H1 (cell line): Measurements from ENCODE around the gene SOCS3. TPM values are rescaled to one million over a fixed set of nuclear protein-coding genes. Genes with fewer than 3 reads are reported as not detected.

Experiments used
- CTCF ChIA-PET: fragments of 300-600 bp; sonication (Branson Sonifier 250); formaldehyde crosslinking; loops from one replicate; lab custom pipeline; 2021; ENCODE audit not compliant: partially characterized antibody; lab: Charles Lee
- POLR2A ChIA-PET: fragments of 300-600 bp; sonication (Branson Sonifier 250); formaldehyde crosslinking; loops from one replicate; lab custom pipeline; 2021; ENCODE audit warnings: inconsistent platforms; ENCODE audit not compliant: partially characterized antibody; lab: Charles Lee
- DNase-seq, 2 experiments: peaks; one replicate each; pipeline versions ENCODE4 v3.0.0 to v3.0.0-alpha.2; 2010 to 2022; ENCODE audit warnings: low spot score in 2 of 2, low read depth in 1 of 2, mixed read lengths in 1 of 2
- FAIRE-seq: peaks from 2 replicates; lab custom pipeline; 2011; peaks lifted over from hg19 to GRCh38; lab: Jason Lieb, UNC
- H2AFZ ChIP-seq: 2 replicates; pipeline ENCODE4 v1.8.1; 2012; ENCODE audit warnings: low read length, inconsistent platforms
- H2AK5ac ChIP-seq: 2 replicates; pipeline ENCODE4 v1.6.1; 2013; ENCODE audit warnings: low read depth, low read length
- H2BK120ac ChIP-seq: replicated peaks from 2 replicates; pipeline ENCODE3; 2013; ENCODE audit warnings: low read depth, low read length, inconsistent platforms
- H2BK12ac ChIP-seq: 2 replicates; pipeline ENCODE4 v1.6.1; 2013; ENCODE audit warnings: low read depth, low read length
- H2BK15ac ChIP-seq: 2 replicates; pipeline ENCODE4 v1.6.1; 2013; ENCODE audit warnings: low read length
- H2BK20ac ChIP-seq: 2 replicates; pipeline ENCODE4 v1.6.1; 2013; ENCODE audit warnings: low read length
- H2BK5ac ChIP-seq: 2 replicates; pipeline ENCODE4 v1.6.1; 2013; ENCODE audit warnings: low read depth, low read length
- H3K14ac ChIP-seq: 2 replicates; pipeline ENCODE4 v1.6.1; 2013; ENCODE audit warnings: inconsistent platforms; ENCODE audit not compliant: insufficient read length
- H3K18ac ChIP-seq: 2 replicates; pipeline ENCODE4 v1.6.1; 2013; ENCODE audit warnings: low read length; ENCODE audit errors: extremely low read depth
- H3K23ac ChIP-seq: 2 replicates; pipeline ENCODE4 v1.6.1; 2013; ENCODE audit warnings: inconsistent platforms; ENCODE audit not compliant: insufficient read length
- H3K23me2 ChIP-seq: 2 replicates; pipeline ENCODE4 v1.6.1; 2013; ENCODE audit warnings: low read depth, low read length
- H3K27ac ChIP-seq: 2 replicates; pipeline ENCODE4 v1.6.1; 2011; ENCODE audit warnings: low read depth, low read length, inconsistent platforms
- H3K27me3 ChIP-seq, 4 experiments: replicated peaks in 1 of 4; 1 replicate in 1 of 4; 2 replicates in 3 of 4; pipeline versions ENCODE4 v1.6.1 to v1.8.1; 2011 to 2013; ENCODE audit warnings: low read length in 3 of 4, mild to moderate bottlenecking in 3 of 4, inconsistent platforms in 2 of 4, mixed read lengths in 2 of 4, moderate library complexity in 1 of 4; ENCODE audit not compliant: control insufficient read depth in 3 of 4, insufficient read depth in 3 of 4; ENCODE audit errors: extremely low read depth in 1 of 4
- H3K36me3 ChIP-seq, 4 experiments: 2 replicates each; pipeline versions ENCODE4 v1.6.1 to v1.8.1; 2011 to 2013; ENCODE audit warnings: mild to moderate bottlenecking in 4 of 4, low read length in 3 of 4, moderate library complexity in 2 of 4, control low read depth in 1 of 4, inconsistent platforms in 1 of 4; ENCODE audit not compliant: insufficient read depth in 4 of 4, control insufficient read depth in 2 of 4
- H3K4ac ChIP-seq: replicated peaks from 2 replicates; pipeline ENCODE3; 2013; ENCODE audit warnings: low read length, low read depth, mixed read lengths, inconsistent platforms; ENCODE audit not compliant: insufficient read length
- H3K4me1 ChIP-seq, 4 experiments: replicated peaks in 1 of 4; 1 replicate in 1 of 4; 2 replicates in 3 of 4; pipeline versions ENCODE4 v1.6.1 to v1.8.1; 2011 to 2013; ENCODE audit warnings: low read length in 3 of 4, inconsistent platforms in 2 of 4, mixed read lengths in 1 of 4; ENCODE audit not compliant: insufficient read depth in 4 of 4, control insufficient read depth in 3 of 4
- H3K4me2 ChIP-seq, 2 experiments: 2 replicates each; pipeline versions ENCODE4 v1.6.1 to v1.8.1; 2011 to 2013; ENCODE audit warnings: low read depth in 2 of 2, low read length in 2 of 2, control low read depth in 1 of 2, inconsistent platforms in 1 of 2, mild to moderate bottlenecking in 1 of 2; ENCODE audit not compliant: insufficient read depth in 1 of 2
- H3K4me3 ChIP-seq, 4 experiments: fragments of 200-600, 300-600 bp in 1 of 4; sonication (generic), shearing (Covaris generic), sonication (Bioruptor Twin) in 1 of 4; 2 replicates each; pipeline versions ENCODE4 v1.5.1 to v1.8.1; 2011 to 2016; ENCODE audit warnings: low read length in 4 of 4, low read depth in 3 of 4, control low read depth in 2 of 4, inconsistent platforms in 2 of 4, mild to moderate bottlenecking in 2 of 4, mixed read lengths in 1 of 4, moderate library complexity in 1 of 4; ENCODE audit not compliant: insufficient read depth in 2 of 4; ENCODE audit errors: extremely low read depth in 1 of 4
- H3K56ac ChIP-seq: replicated peaks from 2 replicates; pipeline ENCODE3; 2013; ENCODE audit warnings: low read depth, mild to moderate bottlenecking, mixed read lengths, low read length, inconsistent platforms; ENCODE audit not compliant: insufficient read length
- H3K79me1 ChIP-seq: 2 replicates; pipeline ENCODE4 v1.6.1; 2013; ENCODE audit warnings: low read depth, low read length, control low read depth
- H3K79me2 ChIP-seq, 2 experiments: 2 replicates each; pipeline versions ENCODE4 v1.6.1 to v1.8.1; 2012 to 2013; ENCODE audit warnings: low read length in 2 of 2, mild to moderate bottlenecking in 2 of 2, inconsistent platforms in 1 of 2; ENCODE audit not compliant: insufficient read depth in 2 of 2, control insufficient read depth in 1 of 2
- H3K9ac ChIP-seq, 4 experiments: replicated peaks in 1 of 4; 1 replicate in 1 of 4; 2 replicates in 3 of 4; pipeline versions ENCODE4 v1.6.1 to v1.8.1; 2011 to 2013; ENCODE audit warnings: low read depth in 3 of 4, low read length in 3 of 4, control low read depth in 2 of 4, mild to moderate bottlenecking in 2 of 4, moderate library complexity in 2 of 4, inconsistent platforms in 1 of 4; ENCODE audit errors: extremely low read depth in 1 of 4
- H3K9me3 ChIP-seq, 2 experiments: 2 replicates each; pipeline versions ENCODE4 v1.6.1 to v1.8.1; 2012 to 2013; ENCODE audit warnings: mild to moderate bottlenecking in 2 of 2, moderate library complexity in 2 of 2, control low read depth in 1 of 2, inconsistent platforms in 1 of 2, low read depth in 1 of 2, low read length in 1 of 2, mixed read lengths in 1 of 2; ENCODE audit not compliant: insufficient read depth in 2 of 2
- H4K20me1 ChIP-seq, 2 experiments: replicated peaks in 1 of 2; 2 replicates each; pipeline versions ENCODE3 to v1.8.1; 2011 to 2013; ENCODE audit warnings: inconsistent platforms in 2 of 2, low read length in 2 of 2, mild to moderate bottlenecking in 1 of 2; ENCODE audit not compliant: insufficient read depth in 2 of 2, control insufficient read depth in 1 of 2
- H4K5ac ChIP-seq: 2 replicates; pipeline ENCODE4 v1.6.1; 2013; ENCODE audit warnings: low read length, low read depth, mixed read lengths, inconsistent platforms; ENCODE audit not compliant: insufficient read length
- H4K8ac ChIP-seq: 2 replicates; pipeline ENCODE4 v1.8.0; 2013; ENCODE audit warnings: mild to moderate bottlenecking, moderate library complexity, low read length, inconsistent platforms; ENCODE audit not compliant: insufficient read depth; ENCODE audit errors: extremely low read depth
- H4K91ac ChIP-seq: replicated peaks from 2 replicates; pipeline ENCODE3; 2013; ENCODE audit warnings: low read length, mixed read lengths, inconsistent platforms; ENCODE audit not compliant: insufficient read length
- BCL11A ChIP-seq, 2 experiments: IDR thresholded peaks; one replicate each; pipeline ENCODE4 v1.6.1; 2011; ENCODE audit warnings: low read depth in 2 of 2, low read length in 2 of 2, mild to moderate bottlenecking in 2 of 2
- CREB1 ChIP-seq: IDR thresholded peaks from 2 replicates; pipeline ENCODE4 v1.6.1; 2012; ENCODE audit warnings: inconsistent platforms
- GABPA ChIP-seq: IDR thresholded peaks from 2 replicates; pipeline ENCODE4 v1.6.1; 2011; ENCODE audit warnings: mild to moderate bottlenecking, low read length, moderate library complexity, borderline replicate concordance; ENCODE audit not compliant: insufficient read depth
- GTF2F1 ChIP-seq: IDR thresholded peaks from 2 replicates; pipeline ENCODE4 v1.6.1; 2012; ENCODE audit warnings: low read depth, low read length, improper control_type of control experiment, borderline replicate concordance
- HDAC2 ChIP-seq, 2 experiments: fragments of 300-600 bp in 1 of 2; sonication (generic) in 1 of 2; IDR thresholded peaks; 2 replicates each; pipeline ENCODE4 v1.6.1; 2011 to 2012; ENCODE audit warnings: low read depth in 2 of 2, low read length in 2 of 2, mild to moderate bottlenecking in 2 of 2, moderate library complexity in 2 of 2, borderline replicate concordance in 1 of 2, inconsistent platforms in 1 of 2
- RBBP5 ChIP-seq: IDR thresholded peaks from 2 replicates; pipeline ENCODE4 v1.7.1; 2012; ENCODE audit warnings: low read depth, mild to moderate bottlenecking, inconsistent platforms, low read length, moderate library complexity, borderline replicate concordance
- RFX5 ChIP-seq: IDR thresholded peaks from 2 replicates; pipeline ENCODE4 v1.6.1; 2011; ENCODE audit warnings: low read depth, low read length, improper control_type of control experiment, borderline replicate concordance
- SAP30 ChIP-seq: fragments of 300-600 bp; sonication (generic); IDR thresholded peaks from 2 replicates; pipeline ENCODE4 v1.7.1; 2012; ENCODE audit warnings: low read length, moderate library complexity, mild to moderate bottlenecking, inconsistent platforms; ENCODE audit not compliant: insufficient read depth, insufficient replicate concordance
- SP1 ChIP-seq: IDR thresholded peaks from 2 replicates; pipeline ENCODE4 v1.6.1; 2011; ENCODE audit warnings: low read depth, low read length
- SP4 ChIP-seq: IDR thresholded peaks from 2 replicates; pipeline ENCODE4 v1.6.1; 2012; ENCODE audit warnings: low read length, inconsistent platforms
- SUZ12 ChIP-seq: fragments of 200-600 bp; sonication (generic); IDR thresholded peaks from 2 replicates; pipeline ENCODE4 v1.6.1; 2012; ENCODE audit warnings: mild to moderate bottlenecking, inconsistent platforms, low read length, moderate library complexity, mixed read lengths
- TAF1 ChIP-seq: IDR thresholded peaks from 2 replicates; pipeline ENCODE4 v1.6.1; 2011; ENCODE audit warnings: mild to moderate bottlenecking, low read depth, low read length
- WGBS, 2 experiments: shearing (Covaris generic) in 1 of 2; methylation state at CpG; one replicate each; pipeline versions ENCODE4 v1.1.6 to v1.1.7; 2013 to 2015; ENCODE audit warnings: low lambda C conversion rate in 2 of 2, mixed read lengths in 2 of 2, inconsistent platforms in 1 of 2, low coverage in 1 of 2, missing lambda C conversion rate in 1 of 2; ENCODE audit not compliant: insufficient replicate concordance in 2 of 2, insufficient coverage in 1 of 2, insufficient read length in 1 of 2; ENCODE audit errors: extremely low coverage in 1 of 2, missing lambda C conversion rate in 1 of 2; 5-methylcytosine and 5-hydroxymethylcytosine counted together
- polyA plus RNA-seq, 7 experiments: library from polyadenylated mRNA; depleted of rRNA in 3 of 7; stranded (reverse) in 5 of 7; unstranded in 2 of 7; fragments of >200 nt in 5 of 7; fragments of 200-250 nt in 2 of 7; gene quantifications; 1 replicate in 5 of 7; 2 replicates in 1 of 7; 4 replicates in 1 of 7; pipeline versions ENCODE4 v1.2.1 to v1.2.3, GENCODE V29; 2011 to 2013; ENCODE audit warnings: missing spikeins in 2 of 7, mixed read lengths in 2 of 7
- total RNA-seq: library from RNA; stranded (reverse); fragmentation: NEBNext Ultra II Directional; extraction: Animal tissue kit (Norgen Biotek cat#: 25700); gene quantifications from 2 replicates; pipeline ENCODE4 v1.2.1, GENCODE V29; 2021

The SOCS3 gene
- total and polyA plus RNA-seq, 2 of the 8 experiments (the other 6 are each of a cell fraction or from before 2014, with no cell fraction given) = 10.1 to 47.9 TPM

DNA sequence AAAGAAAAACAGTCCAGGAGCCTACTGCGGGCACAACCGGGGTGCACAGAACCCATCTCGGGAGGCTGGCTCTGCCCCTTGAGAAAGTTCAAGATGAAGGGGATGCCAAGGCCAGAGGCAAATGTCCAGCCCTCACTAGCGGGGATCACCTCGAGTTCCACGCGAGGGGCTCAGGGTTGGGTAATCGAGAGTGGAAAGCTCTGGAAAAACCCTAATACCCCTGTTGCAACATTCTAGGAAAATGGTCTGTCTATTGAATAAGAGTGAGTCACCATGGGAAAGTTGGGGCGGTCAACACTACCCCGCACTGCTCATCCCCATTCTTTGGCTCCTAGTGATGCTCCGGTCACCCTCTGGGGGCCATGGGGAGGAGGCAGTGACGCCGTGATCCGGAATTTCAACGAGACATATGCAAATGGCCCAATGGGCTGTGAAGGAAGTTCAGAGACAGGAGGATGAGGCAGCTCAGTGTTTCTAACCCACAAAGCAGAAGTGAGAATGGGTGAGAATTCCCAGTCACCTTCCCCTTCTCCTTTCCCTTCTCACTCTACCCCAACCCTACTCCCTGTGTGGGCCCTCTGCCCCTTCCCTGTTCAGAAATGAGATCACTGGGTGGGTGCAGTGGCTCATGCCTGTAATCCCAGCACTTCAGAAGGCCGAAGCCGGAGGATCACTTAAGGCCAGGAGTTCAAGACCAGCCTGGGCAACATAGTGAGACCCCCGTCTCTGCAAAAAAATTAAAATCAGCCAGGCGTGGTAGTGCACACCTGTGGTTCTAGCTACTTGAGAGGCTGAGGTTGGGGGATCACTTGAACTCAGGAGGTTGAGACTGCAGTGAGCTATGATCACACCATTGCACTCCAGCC, 22.4 kb downstream of the SOCS3 start:
- H3K18ac ChIP-seq = peak overlapping the region; percentile 48; the same call in 1 of the 2 replicates
- H4K5ac ChIP-seq = no peak overlapping the region
- WGBS, 2 experiments = 92% methylated on average over 19 of the region's 19 CpGs; no CpG with 5 or more reads in 1 of the 2 experiments
- no peak overlapping the region for H4K8ac ChIP-seq
- H3K79me1 ChIP-seq = no peaks in the 10 kb centered on the region
- H4K91ac ChIP-seq = no peak overlapping the region
- no peaks in the 10 kb centered on the region for H4K20me1 ChIP-seq
- H3K27ac ChIP-seq = no peak overlapping the region
- no peaks in the 10 kb centered on the region for H3K79me2 ChIP-seq
- no peak overlapping the region for H3K4me2 ChIP-seq
- ChIA-PET POLR2A (interaction anchor here (1.7 to 4.1 kb wide), 2 partner anchors 11 to 14 kb away, joined by 4 to 15 read pairs; no protein-coding TSS in a partner anchor), CTCF (interaction anchor here (1.0 to 4.8 kb wide), 4 partner anchors 8 to 32 kb away, joined by 3 to 24 read pairs (median 3); no protein-coding TSS in a partner anchor)
- no peak overlapping the region for H2BK120ac ChIP-seq
- H2BK20ac ChIP-seq = no peak overlapping the region
- peaks cover 0 to 7% (median 1%) of the 10 kb centered on the region in 4 experiments; a peak in 3 of 7 replicates for H3K4me1 ChIP-seq
- H3K56ac ChIP-seq = no peak overlapping the region
- H2BK12ac ChIP-seq = no peak overlapping the region
- no peak overlapping the region for H2AFZ ChIP-seq
- no peaks in the 10 kb centered on the region for H3K36me3 ChIP-seq
- no peak overlapping the region for H3K9ac ChIP-seq
- no peak overlapping the region for H3K23ac ChIP-seq
- no peak overlapping the region for H2BK15ac ChIP-seq
- FAIRE-seq (no peak), DNase-seq (no peak)
- H3K27me3 ChIP-seq = peaks cover 0 to 19% (median 11%) of the 10 kb centered on the region in 4 experiments; a peak in 5 of 7 replicates
- no peak overlapping the region for H3K4ac ChIP-seq
- H3K14ac ChIP-seq = no peak overlapping the region
- peaks cover 2% of the 10 kb centered on the region; the same call in 1 of the 2 replicates for H3K23me2 ChIP-seq
- no peak overlapping the region for H3K4me3 ChIP-seq
- no peaks in the 10 kb centered on the region for H3K9me3 ChIP-seq
- H2AK5ac ChIP-seq = no peak overlapping the region
- no peak overlapping the region for H2BK5ac ChIP-seq
- TF ChIP-seq SUZ12 (no peak), TAF1 (no peak), SAP30 (no peak), BCL11A (IDR thresholded peaks at IDR 0.05; ENCODE audit: low read depth in 2 of 2, low read length in 2 of 2) (no peak), SP1 (no peak), GTF2F1 (no peak), RBBP5 (no peak), SP4 (no peak), HDAC2 (IDR thresholded peaks at IDR 0.05; ENCODE audit: borderline replicate concordance in 1 of 2, low read depth in 2 of 2, low read length in 2 of 2) (no peak), GABPA (no peak), RFX5 (no peak), CREB1 (no peak)
